ENCODE results near the gene C20orf141.

Gene C20orf141

GRCh38 chr20:2846698-2847097, 31.9 kb downstream of the C20orf141 start:
- no peak for DNase-seq (ENCODE audit: low read depth in 2 of 2)

- no peak for DNase-seq (ENCODE audit: low read depth in 2 of 2)
Observed at GRCh38 chr20:2847802-2848201, 33.0 kb downstream of the C20orf141 start.

GRCh38 chr20:2849529-2849928, 34.7 kb downstream of the C20orf141 start:
- no peak for DNase-seq (ENCODE audit: low read depth in 2 of 2)

GRCh38 chr20:2851086-2851485, 36.3 kb downstream of the C20orf141 start:
- DNase-seq (ENCODE audit: low read depth in 2 of 2) = no peak

- DNase-seq (ENCODE audit: low read depth in 2 of 2) = no peak
Observed at GRCh38 chr20:2858591-2858990, 43.8 kb downstream of the C20orf141 start.

DNA sequence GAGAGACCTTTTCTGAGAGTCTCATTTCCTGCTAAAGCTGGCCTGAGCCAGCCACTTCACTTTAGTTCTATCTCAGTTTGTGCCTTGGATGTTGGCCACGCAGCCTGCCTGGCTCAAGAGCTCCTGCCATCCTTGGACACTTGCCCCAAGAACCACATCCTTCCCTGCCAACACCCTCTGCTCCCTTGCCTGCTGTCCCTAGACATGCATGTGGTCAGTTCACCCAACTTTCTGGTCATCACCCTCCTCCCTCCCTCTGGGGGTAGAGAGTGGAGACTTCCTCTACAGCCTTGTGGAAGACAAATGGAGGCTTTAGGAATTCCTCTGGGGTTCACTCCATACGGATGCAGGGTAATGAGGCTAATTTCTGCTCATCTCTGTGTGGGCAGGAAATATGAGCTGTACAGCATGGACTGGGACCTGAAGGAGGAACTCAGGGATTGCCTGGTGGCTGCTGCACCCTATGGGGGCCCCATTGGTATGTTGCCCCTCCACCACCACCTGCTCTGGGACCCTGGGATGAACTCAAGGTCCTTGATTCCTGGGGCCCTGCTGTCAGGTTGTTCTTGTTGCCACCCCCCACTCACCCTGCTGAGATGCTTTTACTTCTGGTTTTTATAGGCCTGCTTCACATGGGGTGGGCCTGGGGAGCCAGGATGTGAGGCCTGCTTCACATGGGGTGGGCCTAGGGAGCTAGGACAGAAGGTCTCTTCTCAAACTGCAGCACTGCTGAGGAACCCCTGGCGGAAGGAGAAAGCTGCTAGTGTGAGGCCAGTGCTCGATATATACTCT, 44.7 kb downstream of the C20orf141 start:
- no peak for DNase-seq (ENCODE audit: low read depth in 2 of 2)

DNA sequence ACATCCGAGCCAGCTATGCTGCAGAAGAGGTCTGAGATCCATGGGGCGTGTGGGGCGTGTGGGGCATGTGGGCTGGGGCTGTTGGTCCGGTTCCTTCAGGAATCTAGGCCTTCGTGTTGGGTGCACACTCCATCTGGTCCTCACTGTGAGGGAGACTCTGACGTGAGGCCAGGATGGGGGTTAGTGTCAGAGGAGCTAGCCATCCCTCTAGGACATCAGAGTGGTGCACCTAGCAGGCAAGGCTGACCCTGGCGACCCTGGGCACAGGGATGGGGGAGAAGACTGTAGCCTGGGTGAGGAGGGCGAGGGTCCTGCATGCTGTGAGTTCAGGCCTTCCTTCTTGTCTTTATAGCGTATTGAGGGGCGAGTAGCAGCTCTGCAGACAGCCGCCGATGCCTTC, 49.8 kb downstream of the C20orf141 start:
- no peak for DNase-seq (ENCODE audit: low read depth in 2 of 2)

DNA sequence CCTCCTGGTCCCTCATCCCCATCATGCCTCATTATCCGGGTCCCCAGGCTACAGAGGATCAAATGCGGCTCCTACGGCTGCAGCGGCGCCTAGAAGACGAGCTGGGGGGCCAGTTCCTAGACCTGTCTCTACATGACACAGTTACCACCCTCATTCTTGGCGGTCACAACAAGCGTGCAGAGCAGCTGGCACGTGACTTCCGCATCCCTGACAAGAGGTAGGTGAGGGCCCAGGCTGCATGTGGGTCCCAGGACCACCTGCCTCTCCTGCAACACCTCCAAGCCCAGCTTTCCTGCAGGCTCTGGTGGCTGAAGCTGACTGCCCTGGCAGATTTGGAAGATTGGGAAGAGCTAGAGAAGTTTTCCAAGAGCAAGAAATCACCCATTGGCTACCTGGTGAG, 50.3 kb downstream of the C20orf141 start:
- no peak for DNase-seq (ENCODE audit: low read depth in 2 of 2)
